Measurements from ENCODE around the gene APEH. TPM values are rescaled to one million over a fixed set of nuclear protein-coding genes. Genes with fewer than 3 reads are reported as not detected.

Gene APEH
- polyA plus RNA-seq, 2 of the 4 experiments (the other 2 are of a cell fraction) = 60.8 to 64.9 TPM

DNA sequence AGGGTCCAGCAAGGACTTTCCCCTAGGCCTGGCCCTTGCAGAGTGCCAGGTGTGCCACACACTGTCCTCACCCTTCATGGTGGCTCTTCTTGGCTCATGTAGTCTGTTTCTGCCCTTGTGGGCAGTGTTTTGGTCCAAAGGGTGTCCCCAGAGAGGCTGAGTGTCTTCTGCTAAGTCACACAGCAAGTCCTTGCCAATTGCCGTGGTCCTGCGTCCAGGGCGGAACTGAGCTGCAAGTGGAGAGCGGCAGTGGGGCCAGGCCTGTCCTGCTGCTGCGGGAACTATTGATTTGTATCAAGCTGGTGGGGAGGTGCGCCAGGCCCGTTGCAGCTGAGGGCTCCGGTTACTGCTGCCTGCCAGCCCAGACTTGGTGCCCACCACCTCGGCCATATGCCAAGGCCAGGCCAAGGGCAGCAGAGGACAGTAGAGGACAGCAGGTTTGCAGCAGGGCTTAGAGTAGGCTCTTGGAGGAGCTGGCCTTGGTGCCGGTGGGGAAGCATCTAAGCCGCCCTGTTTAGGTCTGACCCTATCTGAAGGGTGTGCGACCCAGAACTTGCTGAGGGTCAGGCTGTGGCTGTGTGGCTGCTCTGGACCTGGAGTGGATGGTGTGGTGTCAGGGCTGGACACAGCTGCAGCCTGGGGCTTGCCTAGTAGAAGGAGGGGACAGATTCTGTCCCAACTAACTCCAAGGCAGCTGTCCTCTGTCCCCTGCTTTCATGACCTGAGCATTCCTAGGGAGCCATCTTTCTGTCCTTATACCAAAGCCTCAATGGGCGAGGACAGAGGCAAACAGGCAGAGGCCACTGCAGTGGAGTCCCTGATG lies 40.8 kb downstream of the APEH start:
- ATAC-seq = no peak
- CTCF ChIA-PET = interaction anchor here (0.9 to 1.8 kb wide), 3 partner anchors 11 to 124 kb away, joined by 3 to 7 read pairs (median 5); no protein-coding TSS in a partner anchor
- H3K9me3 ChIP-seq = no peaks in the 10 kb centered on the region
- no peaks in the 10 kb centered on the region for H3K4me1 ChIP-seq
- H3K4me2 ChIP-seq = no peak overlapping the region
- POLR2A ChIA-PET = no interaction called here
- TF ChIP-seq ZC3H11A (IDR thresholded peaks at IDR 0.05) (no peak), POLR2A (IDR thresholded peaks at IDR 0.05; ENCODE audit: low read length) (no peak), USF2 (IDR thresholded peaks at IDR 0.05) (no peak), EP300 (IDR thresholded peaks at IDR 0.05) (no peak)
- TF ChIP-seq, protein P1, sequence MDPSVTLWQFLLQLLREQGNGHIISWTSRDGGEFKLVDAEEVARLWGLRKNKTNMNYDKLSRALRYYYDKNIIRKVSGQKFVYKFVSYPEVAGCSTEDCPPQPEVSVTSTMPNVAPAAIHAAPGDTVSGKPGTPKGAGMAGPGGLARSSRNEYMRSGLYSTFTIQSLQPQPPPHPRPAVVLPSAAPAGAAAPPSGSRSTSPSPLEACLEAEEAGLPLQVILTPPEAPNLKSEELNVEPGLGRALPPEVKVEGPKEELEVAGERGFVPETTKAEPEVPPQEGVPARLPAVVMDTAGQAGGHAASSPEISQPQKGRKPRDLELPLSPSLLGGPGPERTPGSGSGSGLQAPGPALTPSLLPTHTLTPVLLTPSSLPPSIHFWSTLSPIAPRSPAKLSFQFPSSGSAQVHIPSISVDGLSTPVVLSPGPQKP (IDR thresholded peaks at IDR 0.05; ENCODE audit: low read depth, low read length) = no peak
- 100% methylated on average over 1 of the region's 13 CpGs for WGBS (ENCODE audit: missing lambda C conversion rate)
- no peak overlapping the region for H3K4me3 ChIP-seq
- FAIRE-seq = no peak
- no peak overlapping the region for H3K27ac ChIP-seq
- DNase-seq (ENCODE audit: low read depth in 1 of 2, low spot score in 1 of 2) = no peak

DNA sequence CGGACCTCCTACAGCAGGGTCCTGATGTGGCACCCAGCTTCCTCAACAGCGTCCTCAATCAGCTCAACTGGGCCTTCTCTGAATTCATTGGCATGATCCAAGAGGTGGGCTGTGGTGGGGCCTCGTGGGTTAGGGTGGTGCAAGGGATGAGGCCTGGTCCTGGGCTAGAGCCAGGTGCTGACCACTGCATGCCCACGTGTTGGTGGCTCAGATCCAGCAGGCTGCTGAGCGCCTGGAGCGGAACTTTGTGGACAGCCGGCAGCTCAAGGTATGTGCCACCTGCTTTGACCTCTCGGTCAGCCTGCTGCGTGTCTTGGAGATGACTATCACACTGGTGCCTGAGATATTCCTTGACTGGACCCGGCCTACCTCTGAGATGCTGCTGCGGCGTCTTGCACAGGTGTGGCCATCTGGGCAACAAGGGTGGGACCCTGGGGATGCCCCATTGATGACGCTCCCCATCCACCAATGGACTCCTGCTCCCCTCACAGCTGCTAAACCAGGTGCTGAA lies 41.5 kb downstream of the APEH start:
- CTCF ChIA-PET = interaction anchor here (0.9 to 1.7 kb wide), 2 partner anchors 12 to 123 kb away, joined by 3 to 7 read pairs; no protein-coding TSS in a partner anchor
- FAIRE-seq = no peak

DNA sequence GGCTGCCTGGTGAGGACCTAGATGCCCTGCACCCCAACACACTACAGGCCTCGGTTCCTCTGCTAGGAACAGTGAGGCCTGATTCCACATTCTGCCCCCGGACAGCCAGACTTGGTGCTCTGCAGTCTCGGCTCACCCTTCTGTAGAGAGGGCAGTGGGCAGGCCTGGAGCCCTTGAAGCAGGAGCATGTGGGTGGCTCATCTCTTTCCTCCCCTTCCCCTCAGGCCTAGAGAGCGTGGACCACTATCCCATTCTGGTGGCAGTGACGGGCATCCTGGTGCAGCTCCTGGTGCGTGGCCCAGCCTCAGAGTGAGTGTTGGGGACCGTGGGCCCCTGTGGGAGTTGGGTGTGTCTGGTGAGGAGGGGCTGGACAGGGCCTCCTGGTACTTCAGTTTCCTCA lies 42.0 kb downstream of the APEH start:
- DNase-seq (ENCODE audit: low read depth in 1 of 2, low spot score in 1 of 2) (no peak), FAIRE-seq (no peak), ATAC-seq (no peak)
- H3K27ac ChIP-seq = no peak overlapping the region
- POLR2A ChIA-PET = no interaction called here
- H3K9me3 ChIP-seq = no peaks in the 10 kb centered on the region
- no peak for TF ChIP-seq CBX2 (IDR thresholded peaks at IDR 0.05; ENCODE audit: borderline replicate concordance, low read depth)
- H3K4me2 ChIP-seq = no peak overlapping the region
- no peaks in the 10 kb centered on the region for H3K4me1 ChIP-seq
- CTCF ChIA-PET = interaction anchor here (3.7 kb wide), 1 partner anchor 14 kb away, joined by 24 read pairs; no protein-coding TSS in a partner anchor
- H3K4me3 ChIP-seq = no peak overlapping the region
- no CpG with 5 or more reads among the region's 7 CpGs for WGBS (ENCODE audit: missing lambda C conversion rate)

More for the DNA sequence above, 41.5 kb downstream of the APEH start:
- Histone ChIP-seq H3K27ac (no peak overlapping the region), H3K9me3 (no peaks in the 10 kb centered on the region), H3K4me3 (no peak overlapping the region), H3K4me1 (no peaks in the 10 kb centered on the region), H3K4me2 (no peak overlapping the region)
- 98% methylated on average over 7 of the region's 13 CpGs for WGBS (ENCODE audit: missing lambda C conversion rate)
- ATAC-seq = no peak
- no peak for DNase-seq (ENCODE audit: low read depth in 1 of 2, low spot score in 1 of 2)
- no peak for TF ChIP-seq FOSB (CRISPR knock-in tag; IDR thresholded peaks at IDR 0.05)
- POLR2A ChIA-PET = no interaction called here

DNA sequence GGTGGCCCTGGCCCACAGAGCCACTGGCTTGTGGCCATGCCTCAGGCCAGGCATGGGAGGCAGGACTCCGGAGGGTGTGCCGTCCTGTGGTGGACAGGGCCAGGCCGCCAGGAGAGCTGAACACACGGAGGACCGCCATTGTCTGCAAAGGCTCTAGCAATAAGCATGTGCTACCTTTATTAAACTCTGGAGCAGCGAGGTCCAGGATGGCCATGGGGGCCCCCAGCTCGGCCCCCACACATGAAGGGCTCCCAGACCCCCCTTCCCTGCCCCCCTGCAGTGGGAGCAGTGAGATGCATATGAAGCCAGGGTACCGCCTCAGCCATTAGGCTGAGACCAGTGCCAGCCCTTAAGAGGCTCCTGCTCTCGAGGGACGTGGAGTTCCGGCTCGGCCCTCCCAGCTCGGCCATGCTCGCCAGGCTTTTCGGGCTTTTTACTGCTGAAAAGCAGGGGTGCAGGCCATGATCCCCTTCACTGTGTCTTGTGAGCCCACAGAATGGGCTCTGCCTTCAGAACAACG lies 42.6 kb downstream of the APEH start:
- DNase-seq (ENCODE audit: low read depth in 1 of 2, low spot score in 1 of 2) (no peak), FAIRE-seq (no peak), ATAC-seq (no peak)
- H3K9me3 ChIP-seq = no peaks in the 10 kb centered on the region
- H3K4me2 ChIP-seq = no peak overlapping the region
- H3K27ac ChIP-seq = no peak overlapping the region
- no peak for TF ChIP-seq ZNF302 (CRISPR knock-in tag; IDR thresholded peaks at IDR 0.05)
- TF ChIP-seq HEYL (CRISPR knock-in tag; IDR thresholded peaks at IDR 0.05) = no peak
- no peak for TF ChIP-seq FOSB (CRISPR knock-in tag; IDR thresholded peaks at IDR 0.05)
- no peak for TF ChIP-seq RARB (CRISPR knock-in tag; IDR thresholded peaks at IDR 0.05)
- no peaks in the 10 kb centered on the region for H3K4me1 ChIP-seq
- WGBS (ENCODE audit: missing lambda C conversion rate) = 100% methylated on average over 5 of the region's 16 CpGs
- ChIA-PET POLR2A (no interaction called here), CTCF (interaction anchor here (3.7 kb wide), 1 partner anchor 14 kb away, joined by 24 read pairs; no protein-coding TSS in a partner anchor)
- no peak overlapping the region for H3K4me3 ChIP-seq

- WGBS (ENCODE audit: missing lambda C conversion rate) = 95% methylated on average over 7 of the region's 14 CpGs
- DNase-seq (ENCODE audit: low read depth in 1 of 2, low spot score in 1 of 2) (no peak), ATAC-seq (no peak), FAIRE-seq (no peak)
- Histone ChIP-seq H3K4me1 (0 out of 3 replicates have a peak, but pooled peaks cover 1% of the 10 kb centered on the region), H3K4me2 (no peak overlapping the region), H3K4me3 (no peak overlapping the region), H3K9me3 (no peaks in the 10 kb centered on the region), H3K27ac (no peak overlapping the region)
- no peak for TF ChIP-seq USF2 (IDR thresholded peaks at IDR 0.05)
- TF ChIP-seq NR3C1 (IDR thresholded peaks at IDR 0.05) = no peak
- no peak for TF ChIP-seq MAFK (IDR thresholded peaks at IDR 0.05; ENCODE audit: partially characterized antibody)
- no peak for TF ChIP-seq CBX2 (IDR thresholded peaks at IDR 0.05; ENCODE audit: borderline replicate concordance, low read depth)
- TF ChIP-seq, protein P1 (IDR thresholded peaks at IDR 0.05; ENCODE audit: low read depth, low read length) = no peak
- POLR2A ChIA-PET = no interaction called here
- CTCF ChIA-PET = interaction anchor here (3.7 kb wide), 1 partner anchor 15 kb away, joined by 24 read pairs; no protein-coding TSS in a partner anchor
Measured at GRCh38 chr3:49717211-49717958, 43.2 kb downstream of the APEH start.

Measured in A549 (cell line).